ENCODE results near the gene S100A1.

S100A1 gene

GRCh38 chr1:153680120-153680403, 51.8 kb downstream of the S100A1 start:
- Histone ChIP-seq H3K4me3 (ENCODE audit: low read length in 2 of 2) (peak overlapping the region in 1 of 2 donors; percentile 81), H2BK12ac (ENCODE audit: low read length) (no peak overlapping the region), H2BK15ac (ENCODE audit: low read length) (no peak overlapping the region), H4K91ac (ENCODE audit: low read depth, low read length, poor library complexity) (no peak overlapping the region), H3K9me3 (replicated peaks in 1 of 2; ENCODE audit: control insufficient read depth in 2 of 2, insufficient read depth in 1 of 2, low read depth in 1 of 2, low read length in 2 of 2) (peaks cover 0 to 2% of the 10 kb centered on the region in 2 donors), H3K79me1 (ENCODE audit: low read depth, low read length) (peaks cover 4% of the 10 kb centered on the region), H3K14ac (ENCODE audit: low read length) (no peak overlapping the region), H2BK120ac (ENCODE audit: low read depth, low read length) (no peak overlapping the region), H2AK5ac (ENCODE audit: low read depth, low read length) (no peak overlapping the region), H3K4me1 (ENCODE audit: control insufficient read depth in 2 of 2, insufficient read depth in 1 of 2, low read depth in 1 of 2, low read length in 2 of 2) (peaks cover 8 to 11% of the 10 kb centered on the region in 2 donors), H4K8ac (ENCODE audit: low read depth, low read length) (no peak overlapping the region), H3K27me3 (ENCODE audit: control insufficient read depth in 3 of 3, insufficient read depth in 3 of 3, low read depth in 1 of 3, low read length in 3 of 3) (peaks cover 20 to 68% (median 40%) of the 10 kb centered on the region in 3 experiments), H2BK5ac (ENCODE audit: low read length) (no peak overlapping the region), H3K9ac (ENCODE audit: low read depth, low read length, poor library complexity) (no peak overlapping the region), H3K36me3 (replicated peaks in 1 of 2; ENCODE audit: control insufficient read depth in 2 of 2, insufficient read depth in 2 of 2, low read length in 2 of 2) (no peaks in the 10 kb centered on the region), H3K4me2 (ENCODE audit: insufficient read depth, low read length, poor library complexity, severe bottlenecking) (peak overlapping the region; percentile 90), H3K4ac (ENCODE audit: low read length) (no peak overlapping the region), H3K23ac (ENCODE audit: low read depth, low read length, poor library complexity) (no peak overlapping the region), H3K18ac (ENCODE audit: low read length) (no peak overlapping the region), H3K27ac (replicated peaks; ENCODE audit: low read length) (no peak overlapping the region), H2AFZ (ENCODE audit: low read length) (peak overlapping the region; percentile 91)
- no peak for DNase-seq (ENCODE audit: low spot score)
- WGBS, 2 donors (ENCODE audit: extremely low coverage in 2 of 2, insufficient read length in 2 of 2, insufficient replicate concordance in 1 of 2), result no CpG with 5 or more reads among the region's 10 CpGs
